Fibroblast of the aortic adventitia (primary cell): Measurements from ENCODE around the gene DCAF5. TPM values are rescaled to one million over a fixed set of nuclear protein-coding genes. Genes with fewer than 3 reads are reported as not detected.

Source experiments
- DNase-seq: peaks from one replicate; pipeline ENCODE4 v3.0.0-alpha.2; 2010; ENCODE audit warnings: low read depth
- H3K4me3 ChIP-seq: 2 replicates; pipeline ENCODE4 v1.5.1; 2011; ENCODE audit warnings: low read depth, mild to moderate bottlenecking, control low read depth, low read length, moderate library complexity
- CTCF ChIP-seq: IDR thresholded peaks from 2 replicates; pipeline ENCODE4 v1.5.1; 2011; ENCODE audit warnings: mild to moderate bottlenecking, low read length, control low read depth, inconsistent platforms; ENCODE audit not compliant: insufficient read depth
- total RNA-seq: library from RNA; depleted of rRNA; stranded (reverse); fragments of >200 nt; gene quantifications from 2 replicates; pipeline ENCODE4 v1.2.3, GENCODE V29; 2012; ENCODE audit warnings: low replicate concordance

The DCAF5 gene
- total RNA-seq, 1 donor: 25.2 TPM

GRCh38 chr14:69091006-69091405 lies 61.9 kb downstream of the DCAF5 start:
- no peak for DNase-seq
- no peak overlapping the region for H3K4me3 ChIP-seq
- no peak for TF ChIP-seq CTCF

DNA sequence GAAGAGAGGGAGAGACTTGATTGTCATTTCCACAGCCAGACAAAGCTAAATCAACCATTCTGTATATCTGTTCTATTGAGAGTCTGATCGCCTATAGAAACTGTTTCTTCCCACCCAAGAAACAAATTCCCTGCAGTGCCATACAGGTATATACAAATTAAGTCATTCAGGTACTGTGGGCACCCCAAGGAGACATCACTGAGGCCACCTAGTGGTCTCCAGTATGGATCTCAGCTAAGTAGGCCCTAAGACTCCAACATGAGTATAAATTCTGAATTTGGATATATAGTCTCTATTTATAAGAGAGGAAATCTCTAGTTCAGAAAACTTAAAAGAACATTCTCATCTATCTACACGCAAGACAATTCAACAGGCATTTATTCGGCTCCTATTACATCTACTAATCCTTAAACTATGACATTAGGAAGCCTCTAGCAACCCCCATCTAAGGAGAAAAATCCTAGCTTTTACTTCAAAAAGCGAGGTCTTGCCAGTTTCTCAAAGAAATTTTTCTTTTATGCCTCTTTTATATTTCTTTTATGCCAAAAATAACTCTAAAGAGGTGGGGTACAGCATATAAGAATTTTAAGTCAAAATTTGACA lies 62.6 kb downstream of the DCAF5 start:
- peak; percentile 49 for DNase-seq
- H3K4me3 ChIP-seq: no peak overlapping the region
- peak; percentile 70 for TF ChIP-seq CTCF

GRCh38 chr14:69089046-69089445 lies 63.9 kb downstream of the DCAF5 start:
- no peak for TF ChIP-seq CTCF
- no peak for DNase-seq
- no peak overlapping the region for H3K4me3 ChIP-seq

GRCh38 chr14:69088586-69088985 lies 64.3 kb downstream of the DCAF5 start:
- no peak overlapping the region for H3K4me3 ChIP-seq
- peak; percentile 54 for DNase-seq
- TF ChIP-seq CTCF: no peak

DNA sequence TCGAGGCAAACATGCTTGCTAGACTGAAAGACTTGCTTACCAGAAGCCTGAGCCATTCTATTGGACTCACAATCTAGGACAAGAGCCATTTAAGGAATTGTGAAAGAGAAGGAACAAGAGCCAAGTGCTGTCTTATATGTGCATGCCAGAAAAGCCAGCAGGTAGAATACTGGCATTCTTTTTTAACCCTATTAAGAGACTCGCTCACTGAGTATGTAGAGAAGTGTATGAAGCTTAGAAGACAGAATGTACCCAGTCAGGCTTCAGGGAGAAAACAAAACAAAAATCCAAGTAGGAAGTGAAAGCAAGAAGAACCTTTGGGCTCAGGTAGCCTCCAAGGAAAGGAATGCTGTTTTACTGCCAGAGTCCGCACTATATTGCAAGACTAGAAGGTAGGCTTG lies 65.9 kb downstream of the DCAF5 start:
- no peak for TF ChIP-seq CTCF
- peak; percentile 65 for DNase-seq
- H3K4me3 ChIP-seq: no peak overlapping the region

DNA sequence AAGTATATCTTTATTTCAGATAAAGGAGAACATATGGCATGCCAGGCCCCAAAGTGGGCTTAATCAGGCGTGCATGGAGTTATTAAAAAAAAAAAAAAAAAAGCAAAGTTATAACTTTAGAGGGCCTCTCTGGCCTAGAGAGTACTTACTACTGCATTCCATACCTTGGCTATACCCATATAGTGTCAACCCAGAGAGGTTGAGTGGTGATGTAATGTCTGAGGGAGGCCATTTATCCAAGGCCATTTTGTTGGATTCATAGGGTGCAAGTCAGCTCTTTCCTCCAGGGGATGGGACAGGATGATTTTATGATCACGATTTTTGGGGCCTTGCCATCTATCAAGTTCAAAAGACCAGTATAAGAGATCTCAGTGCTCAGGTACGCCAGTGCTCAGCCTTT lies 66.4 kb downstream of the DCAF5 start:
- no peak for TF ChIP-seq CTCF
- no peak overlapping the region for H3K4me3 ChIP-seq
- DNase-seq: no peak

DNA sequence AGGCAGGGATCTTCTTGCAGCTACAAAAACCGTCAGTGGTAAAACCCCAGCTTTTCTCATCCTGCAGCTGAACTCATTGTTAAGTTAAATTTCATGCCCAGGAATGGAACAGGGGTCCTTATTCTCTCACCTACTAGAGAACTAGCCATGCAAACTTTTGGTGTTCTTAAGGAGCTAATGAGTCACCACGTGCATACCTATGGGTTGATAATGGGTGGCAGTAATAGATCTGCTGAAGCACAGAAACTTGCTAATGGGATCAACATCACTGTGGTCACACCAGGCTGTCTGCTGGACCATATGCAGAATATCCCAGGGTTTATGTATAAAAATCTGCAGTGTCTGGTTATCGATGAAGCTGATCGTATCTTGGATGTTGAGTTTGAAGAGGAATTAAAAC lies 68.9 kb downstream of the DCAF5 start:
- no peak for DNase-seq
- no peak for TF ChIP-seq CTCF

More for the DNA sequence above, 68.9 kb downstream of the DCAF5 start:
- H3K4me3 ChIP-seq: no peak overlapping the region
